GM12878 (cell line): ENCODE measurements around the gene SMYD5.
"Not testable (repeated sequence)": the region's sequence is repeated elsewhere in the genome, so short reads cannot be mapped to it uniquely, and the experiment has no call there.

Source experiments
- ESRRA ChIP-seq: IDR thresholded peaks from 2 replicates; pipeline ENCODE4 v1.6.1; 2012; ENCODE audit warnings: mild to moderate bottlenecking, low read length, improper control_type of control experiment
- HCFC1 ChIP-seq: fragments of 150-350 bp; IDR thresholded peaks from 2 replicates; pipeline ENCODE4 v1.6.1; 2014; ENCODE audit warnings: low read length
- POLR2A ChIP-seq: IDR thresholded peaks from 2 replicates; pipeline ENCODE4 v1.6.1; 2011; ENCODE audit warnings: low read depth, mild to moderate bottlenecking, low read length
- RAD51 ChIP-seq: fragments of 450-650 bp; IDR thresholded peaks from 2 replicates; pipeline ENCODE4 v1.6.1; 2016; ENCODE audit warnings: moderate library complexity, mild to moderate bottlenecking, inconsistent platforms
- ZZZ3 ChIP-seq: IDR thresholded peaks from 2 replicates; pipeline ENCODE4 v1.6.1; 2011; ENCODE audit warnings: low read depth; ENCODE audit not compliant: control insufficient read depth, insufficient read length
- TF ChIP-seq, protein P1 (sequence below), 3 experiments: IDR thresholded peaks in 2 of 3; conservative IDR thresholded peaks in 1 of 3; 2 replicates each; pipeline ENCODE4 v1.5.1; 2011; ENCODE audit warnings: low read depth in 3 of 3, low read length in 3 of 3, mild to moderate bottlenecking in 3 of 3, control low read depth in 2 of 3, moderate library complexity in 2 of 3, inconsistent platforms in 1 of 3, mixed read lengths in 1 of 3; ENCODE audit not compliant: control insufficient read depth in 2 of 3, insufficient read depth in 1 of 3; ENCODE audit errors: extremely low read depth in 1 of 3
- TF ChIP-seq, protein P2 (sequence below): fragments of 450-650 bp; IDR thresholded peaks from 2 replicates; pipeline ENCODE4 v1.6.1; 2017; ENCODE audit warnings: low read depth, mild to moderate bottlenecking, moderate library complexity
- TF ChIP-seq, protein P3 (sequence below): fragments of 450-650 bp; IDR thresholded peaks from 2 replicates; pipeline ENCODE4 v1.6.1; 2017; ENCODE audit warnings: mild to moderate bottlenecking, low read depth, inconsistent platforms; ENCODE audit not compliant: poor library complexity, severe bottlenecking

DNA sequence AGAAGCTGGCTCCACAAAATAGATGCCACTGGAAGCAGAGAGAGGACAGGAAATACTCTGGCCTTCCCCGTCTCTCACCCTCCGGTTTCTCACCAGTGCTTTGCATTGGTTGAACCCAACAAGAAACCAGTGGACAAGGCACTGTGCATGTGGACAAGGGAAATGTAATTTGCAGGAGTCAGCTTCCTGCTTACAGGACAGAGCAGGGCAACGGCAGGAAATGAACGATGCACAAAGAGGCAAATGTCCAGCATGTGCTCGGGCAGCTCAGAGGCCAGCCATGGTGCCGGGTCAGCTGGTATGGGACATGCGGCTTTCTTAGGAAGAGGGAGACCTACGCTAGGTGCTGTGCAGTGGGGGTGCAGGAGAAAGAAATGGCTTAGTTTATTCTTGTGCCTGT lies 47.2 kb upstream of the SMYD5 start:
- TF ChIP-seq RAD51, POLR2A, HCFC1, ESRRA, ZZZ3: not testable (repeated sequence)
- TF ChIP-seq, protein P1, sequence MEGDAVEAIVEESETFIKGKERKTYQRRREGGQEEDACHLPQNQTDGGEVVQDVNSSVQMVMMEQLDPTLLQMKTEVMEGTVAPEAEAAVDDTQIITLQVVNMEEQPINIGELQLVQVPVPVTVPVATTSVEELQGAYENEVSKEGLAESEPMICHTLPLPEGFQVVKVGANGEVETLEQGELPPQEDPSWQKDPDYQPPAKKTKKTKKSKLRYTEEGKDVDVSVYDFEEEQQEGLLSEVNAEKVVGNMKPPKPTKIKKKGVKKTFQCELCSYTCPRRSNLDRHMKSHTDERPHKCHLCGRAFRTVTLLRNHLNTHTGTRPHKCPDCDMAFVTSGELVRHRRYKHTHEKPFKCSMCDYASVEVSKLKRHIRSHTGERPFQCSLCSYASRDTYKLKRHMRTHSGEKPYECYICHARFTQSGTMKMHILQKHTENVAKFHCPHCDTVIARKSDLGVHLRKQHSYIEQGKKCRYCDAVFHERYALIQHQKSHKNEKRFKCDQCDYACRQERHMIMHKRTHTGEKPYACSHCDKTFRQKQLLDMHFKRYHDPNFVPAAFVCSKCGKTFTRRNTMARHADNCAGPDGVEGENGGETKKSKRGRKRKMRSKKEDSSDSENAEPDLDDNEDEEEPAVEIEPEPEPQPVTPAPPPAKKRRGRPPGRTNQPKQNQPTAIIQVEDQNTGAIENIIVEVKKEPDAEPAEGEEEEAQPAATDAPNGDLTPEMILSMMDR (IDR thresholded peaks at IDR 0.05 in 2 of 3, conservative IDR thresholded peaks at IDR 0.05 in 1 of 3; ENCODE audit: control insufficient read depth in 2 of 3, extremely low read depth in 1 of 3, insufficient read depth in 1 of 3, low read depth in 3 of 3, low read length in 3 of 3): not testable (repeated sequence)
- TF ChIP-seq, protein P2, sequence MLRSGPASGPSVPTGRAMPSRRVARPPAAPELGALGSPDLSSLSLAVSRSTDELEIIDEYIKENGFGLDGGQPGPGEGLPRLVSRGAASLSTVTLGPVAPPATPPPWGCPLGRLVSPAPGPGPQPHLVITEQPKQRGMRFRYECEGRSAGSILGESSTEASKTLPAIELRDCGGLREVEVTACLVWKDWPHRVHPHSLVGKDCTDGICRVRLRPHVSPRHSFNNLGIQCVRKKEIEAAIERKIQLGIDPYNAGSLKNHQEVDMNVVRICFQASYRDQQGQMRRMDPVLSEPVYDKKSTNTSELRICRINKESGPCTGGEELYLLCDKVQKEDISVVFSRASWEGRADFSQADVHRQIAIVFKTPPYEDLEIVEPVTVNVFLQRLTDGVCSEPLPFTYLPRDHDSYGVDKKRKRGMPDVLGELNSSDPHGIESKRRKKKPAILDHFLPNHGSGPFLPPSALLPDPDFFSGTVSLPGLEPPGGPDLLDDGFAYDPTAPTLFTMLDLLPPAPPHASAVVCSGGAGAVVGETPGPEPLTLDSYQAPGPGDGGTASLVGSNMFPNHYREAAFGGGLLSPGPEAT: not testable (repeated sequence)
- TF ChIP-seq, protein P3, sequence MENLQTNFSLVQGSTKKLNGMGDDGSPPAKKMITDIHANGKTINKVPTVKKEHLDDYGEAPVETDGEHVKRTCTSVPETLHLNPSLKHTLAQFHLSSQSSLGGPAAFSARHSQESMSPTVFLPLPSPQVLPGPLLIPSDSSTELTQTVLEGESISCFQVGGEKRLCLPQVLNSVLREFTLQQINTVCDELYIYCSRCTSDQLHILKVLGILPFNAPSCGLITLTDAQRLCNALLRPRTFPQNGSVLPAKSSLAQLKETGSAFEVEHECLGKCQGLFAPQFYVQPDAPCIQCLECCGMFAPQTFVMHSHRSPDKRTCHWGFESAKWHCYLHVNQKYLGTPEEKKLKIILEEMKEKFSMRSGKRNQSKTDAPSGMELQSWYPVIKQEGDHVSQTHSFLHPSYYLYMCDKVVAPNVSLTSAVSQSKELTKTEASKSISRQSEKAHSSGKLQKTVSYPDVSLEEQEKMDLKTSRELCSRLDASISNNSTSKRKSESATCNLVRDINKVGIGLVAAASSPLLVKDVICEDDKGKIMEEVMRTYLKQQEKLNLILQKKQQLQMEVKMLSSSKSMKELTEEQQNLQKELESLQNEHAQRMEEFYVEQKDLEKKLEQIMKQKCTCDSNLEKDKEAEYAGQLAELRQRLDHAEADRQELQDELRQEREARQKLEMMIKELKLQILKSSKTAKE: not testable (repeated sequence)
